Pancreas (tissue), 10 donors: Measurements from ENCODE around the gene C2orf15. TPM values are rescaled to one million over a fixed set of nuclear protein-coding genes. Genes with fewer than 3 reads are reported as not detected.
A peak's percentile ranks its signal among the peaks of the same experiment; 100 is the strongest.

Source experiments
- ATAC-seq, 4 donors: fragments of 200-7000 bp; cut with Tn5 transposase; one replicate each; pipeline versions ENCODE4 v1.8.0 to v1.9.1; 2020; ENCODE audit warnings: mild to moderate bottlenecking in 4 of 4, moderate library complexity in 4 of 4
- DNase-seq, 6 donors: peaks; one replicate each; pipeline ENCODE4 v3.0.0-alpha.2; 2020
- FAIRE-seq: peaks from 2 replicates; lab custom pipeline; 2012; peaks lifted over from hg19 to GRCh38; lab: Jason Lieb, UNC
- H3K27ac ChIP-seq, 4 donors: fragments of 200-600 bp; sonication (generic); 1 replicate in 3 of 4; 2 replicates in 1 of 4; pipeline versions ENCODE4 v1.5.0 to v1.8.0; 2020
- H3K27me3 ChIP-seq, 4 donors: fragments of 200-600 bp; one replicate each; pipeline ENCODE4 v1.8.0; 2021
- H3K36me3 ChIP-seq, 3 donors: fragments of 200-600 bp; sonication (generic) in 1 of 3; one replicate each; pipeline versions ENCODE4 v1.5.0 to v1.8.0; 2020 to 2021
- H3K4me1 ChIP-seq, 3 donors: fragments of 200-600 bp; one replicate each; pipeline ENCODE4 v1.8.0; 2021
- H3K4me3 ChIP-seq, 4 donors: fragments of 200-600 bp; sonication (generic) in 2 of 4; one replicate each; pipeline versions ENCODE4 v1.5.0 to v1.8.0; 2020 to 2021
- H3K9me3 ChIP-seq, 4 donors: fragments of 200-600 bp; one replicate each; pipeline ENCODE4 v1.8.0; 2021
- CTCF ChIP-seq, 4 donors: fragments of 200-600 bp; sonication (generic) in 3 of 4; IDR thresholded peaks; one replicate each; pipeline versions ENCODE4 v1.5.0 to v1.8.0; 2021; ENCODE audit warnings: antibody characterized with exemption in 4 of 4
- WGBS, 2 donors: extraction: QIAGEN DNeasy Blood & Tissue Kit; methylation state at CpG; one replicate each; pipeline ENCODE4 v1.1.7; 2013; 5-methylcytosine and 5-hydroxymethylcytosine counted together
- intact Hi-C, 3 donors: fragments of 100-400 bp; cut with DNase I; formaldehyde crosslinking; loops; one replicate each; pipeline versions ENCODE4 v1.11.1 to v1.14.2; 2022
- polyA plus RNA-seq, 2 donors: library from polyadenylated mRNA; stranded (reverse); fragments of 200-250 nt; gene quantifications; one replicate each; pipeline ENCODE4 v1.2.3, GENCODE V29; 2013
- total RNA-seq, 6 donors: library from RNA; stranded (reverse); fragmentation: NEBNext Ultra II Directional in 4 of 6; extraction: Animal tissue kit (Norgen Biotek cat#: 25700) in 4 of 6; gene quantifications; one replicate each; pipeline versions ENCODE4 v1.2.1 to v1.2.4, GENCODE V29; 2021 to 2023
- donor health status: healthy with polysubstance abuse.
- donor health status: DM: no; HTN: no; CAD: no; lungs with moderate emphysema.
- donor health status: DM: no; HTN: no; CAD: no.
- donor health status: control.
- donor health status: control.
- donor health status: Bipolar disorder and iron deficiency.
- donor health status: DM: yes; HTN: yes; CAD: no.
- donor health status: DM: no; HTN: no; CAD: no.
- donor health status: DM: no; HTN: no; CAD: no.
- donor health status: DM: yes; HTN: yes; CAD: no.

Gene C2orf15
- total and polyA plus RNA-seq, 8 donors: 0.63 to 5.2 (median 1.6) TPM

- peak; percentile 85 to 94 (median 90) for DNase-seq
- Histone ChIP-seq H3K9me3 (no peaks in the 10 kb centered on the region), H3K36me3 (no peaks in the 10 kb centered on the region), H3K4me3 (peak within 1 kb of the TSS; percentile 38 to 89 (median 64)), H3K4me1 (peaks cover 4 to 26% (median 11%) of the 10 kb centered on the region in 3 donors), H3K27ac (peak within 1 kb of the TSS in 3 of 4 donors; percentile 24 to 80 (median 65)), H3K27me3 (no peaks in the 10 kb centered on the region)
- WGBS, 2 donors: 0 to 1% methylated on average over 39 of the region's 39 CpGs
- intact Hi-C loops: no loop called here
- peak; percentile 98 to 100 (median 99) for ATAC-seq
- no peak for FAIRE-seq
- no peak for TF ChIP-seq CTCF (IDR thresholded peaks at IDR 0.05)
These were observed 39.5 kb downstream of the C2orf15 start, which contains the start of the genes MITD1 and MRPL30 for GRCh38 chr2:99180755-99181623. Gene MITD1, minus strand, starts transcription at chr2:99181058. Its CDS starts 77 bp downstream, at chr2:99180981. Gene MRPL30, plus strand, starts transcription at chr2:99181184. Its CDS starts 5,020 bp downstream, at chr2:99186204.

- ATAC-seq (no peak), DNase-seq (no peak), FAIRE-seq (no peak)
- no peak overlapping the region for H3K27ac ChIP-seq
- intact Hi-C loops: no loop called here
- H3K4me1 ChIP-seq: peaks cover 4 to 26% (median 11%) of the 10 kb centered on the region in 3 donors
- no peak for TF ChIP-seq CTCF (IDR thresholded peaks at IDR 0.05)
- H3K9me3 ChIP-seq: no peaks in the 10 kb centered on the region
- H3K36me3 ChIP-seq: no peaks in the 10 kb centered on the region
- WGBS, 2 donors: 0 to 1% methylated on average over 4 of the region's 4 CpGs
- no peaks in the 10 kb centered on the region for H3K27me3 ChIP-seq
- peak overlapping the region; percentile 38 to 89 (median 64) for H3K4me3 ChIP-seq
These were observed 40.1 kb downstream of the C2orf15 start for GRCh38 chr2:99181624-99182000.

GRCh38 chr2:99183025-99183424, 41.5 kb downstream of the C2orf15 start:
- DNase-seq: no peak
- WGBS, 2 donors: 93% methylated on average over 3 of the region's 3 CpGs
- Histone ChIP-seq H3K4me3 (no peak overlapping the region), H3K36me3 (no peaks in the 10 kb centered on the region), H3K4me1 (peaks cover 4 to 26% (median 11%) of the 10 kb centered on the region in 3 donors), H3K9me3 (no peaks in the 10 kb centered on the region), H3K27ac (no peak overlapping the region), H3K27me3 (no peaks in the 10 kb centered on the region)
- no peak for TF ChIP-seq CTCF (IDR thresholded peaks at IDR 0.05)
- no peak for FAIRE-seq
- no peak for ATAC-seq
- intact Hi-C loops: no loop called here

- Histone ChIP-seq H3K27me3 (no peaks in the 10 kb centered on the region), H3K4me3 (no peak overlapping the region), H3K9me3 (no peaks in the 10 kb centered on the region), H3K4me1 (peaks cover 4 to 17% (median 11%) of the 10 kb centered on the region in 3 donors), H3K36me3 (no peaks in the 10 kb centered on the region), H3K27ac (no peak overlapping the region)
- TF ChIP-seq CTCF (IDR thresholded peaks at IDR 0.05): no peak
- intact Hi-C loops: no loop called here
- no peak for FAIRE-seq
- 58 to 62% methylated on average over 6 of the region's 6 CpGs for WGBS, 2 donors
- no peak for ATAC-seq
- no peak for DNase-seq
These were observed 43.3 kb downstream of the C2orf15 start for GRCh38 chr2:99184811-99185210.

GRCh38 chr2:99187011-99187410, 45.5 kb downstream of the C2orf15 start:
- DNase-seq: no peak
- ATAC-seq: no peak
- Histone ChIP-seq H3K27ac (no peak overlapping the region), H3K4me1 (peaks cover 0 to 10% (median 7%) of the 10 kb centered on the region in 3 donors), H3K27me3 (no peaks in the 10 kb centered on the region), H3K4me3 (no peak overlapping the region), H3K36me3 (no peaks in the 10 kb centered on the region), H3K9me3 (no peaks in the 10 kb centered on the region)
- no peak for FAIRE-seq
- no peak for TF ChIP-seq CTCF (IDR thresholded peaks at IDR 0.05)
- intact Hi-C loops: no loop called here
